CD4-positive, alpha-beta T cell treated with Interleukin-15 for 1 hour (primary cell): ENCODE measurements around the gene PDCD5.
"Not testable (repeated sequence)": the region's sequence is repeated elsewhere in the genome, so short reads cannot be mapped to it uniquely, and the experiment has no call there.

Experiments
- DNase-seq: peaks from one replicate; pipeline ENCODE4 v3.0.0-alpha.2; 2020

Gene PDCD5

DNA sequence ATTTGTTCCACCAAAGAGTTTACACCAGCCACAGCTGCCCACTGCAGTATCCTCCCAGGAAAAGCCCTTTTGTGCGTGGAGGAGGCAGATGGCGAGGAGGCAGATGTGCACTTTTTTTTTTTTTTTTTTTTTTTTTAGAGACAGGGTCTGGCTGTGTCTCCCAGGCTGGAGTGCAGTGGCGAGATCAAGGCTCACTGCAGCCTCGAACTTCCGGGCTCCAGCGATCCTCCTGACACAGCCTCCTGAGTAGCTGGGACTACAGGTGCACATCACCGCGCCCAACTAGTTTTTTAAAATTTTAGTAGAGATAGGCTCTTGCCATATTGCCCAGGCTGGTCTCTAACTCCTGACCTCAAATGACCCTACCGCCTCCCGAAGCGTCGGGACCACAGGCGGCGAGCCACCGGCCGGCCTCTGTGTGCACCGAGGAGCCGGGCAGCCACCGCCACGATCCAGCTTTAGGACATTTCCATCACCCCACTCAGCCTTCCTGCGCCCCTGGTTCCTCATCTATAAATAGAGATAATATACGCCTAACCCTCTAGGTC is 563 bp upstream of the PDCD5 start:
- no peak for DNase-seq

DNA sequence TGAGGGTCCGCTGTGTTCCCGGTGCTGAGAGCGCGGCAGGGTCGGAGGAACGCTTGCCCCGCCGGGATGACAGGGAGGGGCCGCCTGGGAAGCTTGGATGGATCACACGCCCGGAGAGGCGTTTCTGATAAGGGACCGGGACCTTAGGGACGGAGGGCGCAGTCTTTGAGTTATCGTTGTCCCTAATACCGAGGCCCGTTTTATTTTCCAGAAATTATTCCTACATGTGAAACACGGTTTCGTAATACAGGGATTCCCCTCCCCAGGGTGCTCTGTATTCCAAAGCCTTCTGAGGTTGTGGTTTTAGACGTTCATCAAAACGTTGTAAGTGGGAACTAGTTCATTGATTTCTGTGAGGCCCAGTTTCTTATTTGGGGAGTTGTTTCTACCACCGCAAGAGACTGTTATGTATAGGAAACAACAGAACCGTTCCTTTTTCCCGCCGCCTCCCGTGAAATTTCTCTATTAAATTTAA is 752 bp downstream of the PDCD5 start:
- no peak for DNase-seq

DNA sequence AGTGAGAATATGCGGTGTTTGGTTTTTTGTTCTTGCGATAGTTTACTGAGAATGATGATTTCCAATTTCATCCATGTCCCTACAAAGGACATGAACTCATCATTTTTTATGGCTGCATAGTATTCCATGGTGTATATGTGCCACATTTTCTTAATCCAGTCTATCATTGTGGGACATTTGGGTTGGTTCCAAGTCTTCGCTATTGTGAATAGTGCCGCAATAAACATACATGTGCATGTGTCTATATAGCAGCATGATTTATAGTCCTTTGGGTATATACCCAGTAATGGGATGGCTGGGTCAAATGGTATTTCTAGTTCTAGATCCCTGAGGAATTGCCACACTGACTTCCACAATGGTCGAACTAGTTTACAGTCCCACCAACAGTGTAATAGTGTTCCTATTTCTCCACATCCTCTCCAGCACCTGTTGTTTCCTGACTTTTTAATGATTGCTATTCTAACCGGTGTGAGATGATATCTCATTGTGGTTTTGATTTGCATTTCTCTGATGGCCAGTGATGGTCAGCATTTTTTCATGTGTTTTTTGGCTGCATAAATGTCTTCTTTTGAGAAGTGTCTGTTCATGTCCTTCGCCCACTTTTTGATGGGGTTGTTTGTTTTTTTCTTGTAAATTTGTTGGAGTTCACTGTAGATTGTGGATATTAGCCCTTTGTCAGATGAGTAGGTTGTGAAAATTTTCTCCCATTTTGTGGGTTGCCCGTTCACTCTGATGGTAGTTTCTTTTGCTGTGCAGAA is 6.9 kb downstream of the PDCD5 start:
- not testable (repeated sequence) for DNase-seq

DNA sequence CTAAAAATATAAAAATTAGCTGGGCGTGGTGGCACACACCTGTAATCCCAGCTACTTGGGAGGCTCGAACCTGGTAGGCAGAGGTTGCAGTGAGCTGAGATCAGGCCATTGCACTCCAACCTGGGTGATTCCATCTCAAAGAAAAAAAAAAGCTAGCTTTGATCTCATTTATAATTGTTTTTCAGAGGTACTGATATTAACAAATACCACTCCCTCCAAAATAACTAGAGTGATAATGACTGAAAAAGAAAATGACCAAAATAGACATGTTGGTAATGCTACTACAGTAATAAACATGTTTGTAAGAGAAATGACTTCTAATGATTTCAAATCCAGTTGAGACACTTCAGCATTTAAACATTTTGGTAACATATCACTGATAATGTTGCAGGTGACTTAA is 13.0 kb downstream of the PDCD5 start:
- DNase-seq: no peak

DNA sequence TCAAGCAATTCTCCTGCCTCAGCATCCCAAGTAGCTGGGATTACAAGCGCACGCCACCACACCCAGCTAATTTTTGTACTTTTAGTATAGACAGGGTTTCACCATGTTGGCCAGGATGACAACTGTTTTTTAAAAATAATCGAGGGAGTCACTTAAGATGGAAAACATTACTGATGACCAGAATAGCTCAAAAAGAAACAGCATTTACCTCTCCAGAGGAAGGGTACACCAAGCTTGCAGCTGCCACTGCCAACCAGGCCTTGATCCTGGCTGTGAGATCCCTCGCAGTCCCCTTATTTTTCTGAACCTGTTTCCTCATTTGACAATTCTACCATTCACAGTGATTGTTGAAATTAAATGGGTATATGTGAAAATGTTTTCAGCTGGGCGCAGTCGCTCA is 14.5 kb downstream of the PDCD5 start:
- DNase-seq: no peak

DNA sequence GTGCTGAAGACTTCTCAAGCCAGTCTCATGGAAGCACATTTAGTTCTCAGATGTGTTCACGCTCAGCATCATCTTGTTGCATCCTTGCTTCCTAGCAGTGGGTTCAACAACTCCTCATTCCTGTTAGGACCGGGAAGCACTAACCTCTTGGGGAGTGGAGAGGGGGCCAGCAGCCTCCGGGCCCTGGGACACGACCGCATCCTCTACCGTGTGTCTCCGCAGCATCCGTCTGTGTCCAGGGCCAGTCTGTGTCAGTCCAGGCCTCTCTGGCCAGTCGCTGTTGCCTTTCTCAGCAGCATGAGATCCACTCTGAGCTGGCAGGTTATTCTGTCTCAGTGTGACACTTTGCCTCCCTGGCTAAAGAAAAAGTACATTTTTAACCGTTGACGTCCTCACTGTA is 17.0 kb downstream of the PDCD5 start:
- DNase-seq: no peak

DNA sequence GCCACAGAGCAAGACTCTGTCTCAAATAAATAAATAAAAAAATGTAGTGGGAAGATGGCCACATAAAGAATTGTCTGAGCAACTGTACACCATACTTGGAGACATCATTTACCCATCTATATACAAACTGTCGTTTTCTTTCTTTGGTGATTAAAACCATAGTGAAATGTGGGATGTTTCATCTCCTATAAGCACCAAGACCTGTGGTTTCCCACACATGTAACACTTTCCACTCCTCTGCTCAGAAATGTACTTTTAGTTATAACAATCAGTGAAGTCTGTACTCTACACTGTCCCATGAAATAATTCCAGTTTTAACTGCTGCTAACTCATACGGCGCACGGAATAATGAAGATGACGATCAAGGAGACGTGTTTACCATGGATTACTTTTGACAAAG is 18.3 kb downstream of the PDCD5 start:
- no peak for DNase-seq

DNA sequence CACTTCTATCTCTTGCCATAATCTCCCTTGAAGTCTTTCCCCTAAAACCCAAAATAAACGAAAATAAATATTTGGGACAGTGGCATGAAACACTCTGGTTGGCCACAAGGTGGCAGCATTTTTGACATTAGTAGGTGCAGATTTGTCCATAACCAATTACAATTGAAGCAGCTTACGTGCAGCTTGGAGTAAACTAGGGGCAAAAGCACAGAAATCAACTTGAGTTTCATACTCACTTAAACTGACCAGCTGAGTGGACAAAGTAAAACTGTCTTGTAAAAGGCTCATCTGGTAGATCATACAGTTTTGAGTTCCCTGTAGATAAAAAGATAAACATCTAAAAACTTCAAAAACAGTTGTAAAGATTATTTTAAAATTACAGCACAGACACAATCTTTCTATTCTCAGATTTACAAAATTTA is 18.8 kb downstream of the PDCD5 start:
- peak; percentile 32 for DNase-seq

DNA sequence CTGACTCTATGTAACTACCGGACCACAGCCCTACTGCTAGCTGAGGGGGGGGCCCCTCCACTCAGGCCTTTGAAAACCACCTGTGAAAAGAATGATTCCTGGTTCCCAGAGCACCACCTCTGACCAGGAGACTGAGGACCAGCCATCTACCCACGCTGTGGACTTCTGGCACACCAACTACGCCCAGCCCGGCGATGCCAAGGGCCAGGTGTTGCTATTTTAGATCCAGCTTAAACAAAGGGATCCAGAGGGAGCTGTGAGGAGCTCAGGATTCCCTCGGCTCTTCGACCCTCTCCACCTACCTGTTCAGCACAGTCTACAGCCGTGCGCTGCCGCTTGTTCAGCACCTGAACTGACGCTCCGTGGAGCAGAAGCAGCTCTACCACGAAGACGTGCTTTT is 23.0 kb downstream of the PDCD5 start:
- DNase-seq: no peak

DNA sequence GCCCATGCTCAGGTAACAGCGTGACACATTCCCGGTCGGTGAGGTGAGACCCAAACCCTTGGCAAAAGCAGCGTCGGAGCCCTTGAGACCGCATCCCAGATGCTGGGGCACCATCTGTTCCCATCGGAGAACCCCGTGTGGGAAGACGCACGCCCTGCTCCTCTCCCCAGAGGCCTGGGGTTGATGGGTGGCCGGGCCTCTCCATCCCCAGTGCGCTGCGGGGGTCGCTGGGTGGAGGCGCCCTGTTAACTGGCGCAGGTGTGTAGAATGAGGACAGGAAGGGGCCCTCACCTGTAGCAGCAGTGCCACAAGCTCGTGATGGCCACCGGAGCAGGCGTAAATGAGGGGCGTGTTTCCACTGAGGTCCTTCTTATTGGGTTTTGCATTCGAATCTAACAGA is 24.6 kb downstream of the PDCD5 start:
- DNase-seq: no peak

DNA sequence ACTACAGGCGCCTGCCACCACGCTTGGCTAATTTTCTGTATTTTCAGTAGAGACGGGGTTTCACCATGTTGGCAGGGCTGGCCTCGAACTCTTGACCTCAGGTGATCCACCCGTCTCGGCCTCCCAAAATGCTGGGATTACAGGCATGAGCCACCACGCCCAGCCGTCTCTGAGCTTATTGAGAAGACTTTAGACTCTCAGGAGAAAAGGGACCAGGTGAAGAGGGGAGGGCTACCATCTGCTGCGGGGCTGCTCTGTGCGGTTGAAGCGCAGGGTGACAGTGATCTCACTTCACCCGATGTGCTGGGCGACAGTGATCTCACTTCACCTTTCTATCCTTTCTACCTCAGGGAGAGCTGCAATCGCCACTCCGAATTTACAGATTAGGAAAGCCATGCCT is 25.3 kb downstream of the PDCD5 start:
- no peak for DNase-seq

DNA sequence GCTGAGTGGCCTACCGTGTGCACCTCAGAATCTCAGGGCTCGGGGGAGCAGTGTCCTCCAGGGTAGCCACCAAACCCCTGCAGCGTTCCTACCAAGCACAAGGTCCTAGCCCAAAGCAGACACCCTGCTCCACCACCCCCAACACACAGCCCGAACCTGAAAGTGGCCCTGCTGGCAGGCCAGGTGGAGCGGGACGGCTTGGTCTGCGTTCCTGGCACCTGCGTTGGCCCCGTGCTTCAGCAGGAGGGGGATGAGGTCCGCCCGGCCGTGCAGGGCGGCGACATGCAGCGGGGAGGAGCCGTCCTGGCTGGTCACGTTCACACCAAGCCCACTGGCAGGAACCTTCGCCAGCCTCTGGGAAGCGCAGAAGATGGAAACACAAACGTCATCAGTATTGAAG is 26.5 kb downstream of the PDCD5 start:
- DNase-seq: no peak

DNA sequence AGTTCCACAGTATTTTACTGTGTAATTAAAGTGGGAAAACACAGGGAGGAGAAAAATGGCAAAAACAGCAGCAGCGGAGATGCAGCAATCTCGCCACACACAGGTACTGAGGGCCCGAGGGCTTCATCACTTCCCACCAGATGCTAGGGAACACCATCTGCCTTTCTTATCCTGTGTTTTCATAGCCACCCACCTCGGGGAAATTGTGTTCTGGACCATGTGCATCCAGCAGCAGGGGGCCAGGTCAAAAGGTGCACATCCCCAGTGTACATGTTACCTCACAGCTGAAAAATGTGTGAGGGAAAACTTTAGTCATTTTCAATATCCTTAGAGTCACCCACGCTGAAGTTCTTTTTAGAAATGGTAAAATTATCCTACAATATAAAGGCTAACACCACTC is 30.2 kb downstream of the PDCD5 start:
- DNase-seq: no peak

DNA sequence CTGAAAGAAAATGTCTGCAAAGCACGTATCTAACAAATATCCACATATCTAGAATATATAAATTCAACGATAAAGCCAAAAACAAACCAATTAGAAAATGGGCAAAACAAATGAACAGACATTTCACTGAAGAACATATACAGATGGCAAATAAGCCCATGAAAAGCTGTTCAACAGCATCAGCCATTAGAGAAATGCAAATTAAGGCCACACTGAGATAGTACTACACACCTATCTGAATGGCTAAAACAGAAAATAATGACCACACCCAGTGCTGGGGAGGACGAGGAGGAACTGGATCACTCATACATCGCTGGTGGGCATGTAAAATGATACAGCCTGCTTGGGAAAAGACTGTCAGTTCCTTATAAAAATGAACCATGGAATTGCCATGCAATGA is 32.0 kb downstream of the PDCD5 start:
- no peak for DNase-seq

DNA sequence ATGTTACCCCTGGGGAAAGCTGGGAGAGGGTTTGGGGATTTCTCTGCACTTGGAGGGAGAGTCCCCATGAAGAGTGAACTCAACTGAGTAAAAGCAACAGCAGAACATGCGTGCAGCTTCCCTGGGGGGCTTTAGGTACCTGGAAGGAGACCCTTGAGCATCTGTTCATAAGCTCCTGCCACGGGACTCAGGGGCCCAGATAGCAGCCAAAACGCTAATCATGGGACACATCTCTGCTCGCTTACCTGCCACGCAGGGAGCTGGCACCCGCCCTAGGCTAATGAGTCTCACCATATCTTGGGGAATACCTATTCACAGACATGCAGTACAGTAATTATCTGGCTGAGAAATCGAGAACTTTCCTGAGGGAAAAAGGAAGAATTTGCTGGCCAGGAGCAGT is 33.9 kb downstream of the PDCD5 start:
- DNase-seq: no peak

DNA sequence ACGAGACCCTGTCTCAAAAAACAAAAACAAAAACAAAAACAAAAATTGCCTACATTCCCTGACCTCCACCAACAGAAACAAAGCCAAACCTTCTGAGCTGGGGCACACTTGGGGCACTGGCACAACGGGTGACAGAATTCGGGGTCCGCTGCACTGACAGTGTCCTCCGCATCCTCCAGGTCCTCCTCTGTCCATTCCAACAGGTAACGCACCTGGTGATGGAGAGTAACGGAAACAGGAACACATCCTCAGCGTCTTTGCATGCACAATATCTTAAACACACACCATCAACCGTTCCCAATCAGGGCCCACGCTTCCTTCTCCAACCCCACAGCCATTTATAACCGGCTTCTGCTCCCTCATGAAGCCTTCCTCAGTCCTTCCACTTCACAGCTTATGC is 34.6 kb downstream of the PDCD5 start:
- DNase-seq: no peak

DNA sequence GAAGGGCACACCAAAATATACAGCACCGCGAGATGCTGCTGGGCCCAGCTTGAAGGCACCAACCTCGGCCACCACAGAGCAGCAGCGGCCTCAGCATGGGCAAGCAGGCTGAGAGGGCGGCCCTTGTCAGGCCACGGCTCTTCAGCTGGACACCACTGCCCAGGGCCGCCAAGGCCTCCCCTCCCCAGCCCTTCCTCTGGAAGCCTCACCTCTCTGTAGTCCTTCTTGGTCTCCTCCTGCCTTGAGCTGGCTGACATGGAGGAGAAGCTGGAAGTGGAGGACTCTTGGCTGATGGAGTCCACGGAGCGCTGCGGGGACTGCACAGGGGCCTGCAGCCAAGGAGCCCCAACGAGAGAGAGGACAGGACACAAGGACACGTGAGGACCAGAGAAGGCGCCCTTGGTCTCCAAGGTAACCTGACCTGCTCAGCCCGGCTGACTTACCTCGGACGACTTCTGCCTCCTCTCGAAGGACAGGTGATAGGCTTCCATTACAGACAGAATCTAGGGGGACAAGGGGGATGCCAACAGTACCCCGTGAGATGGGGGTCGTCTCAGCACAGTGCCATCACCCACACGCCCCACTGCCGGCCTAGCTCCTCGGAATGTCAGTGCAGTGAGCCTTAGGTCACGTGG is 38.2 kb downstream of the PDCD5 start:
- DNase-seq: no peak

DNA sequence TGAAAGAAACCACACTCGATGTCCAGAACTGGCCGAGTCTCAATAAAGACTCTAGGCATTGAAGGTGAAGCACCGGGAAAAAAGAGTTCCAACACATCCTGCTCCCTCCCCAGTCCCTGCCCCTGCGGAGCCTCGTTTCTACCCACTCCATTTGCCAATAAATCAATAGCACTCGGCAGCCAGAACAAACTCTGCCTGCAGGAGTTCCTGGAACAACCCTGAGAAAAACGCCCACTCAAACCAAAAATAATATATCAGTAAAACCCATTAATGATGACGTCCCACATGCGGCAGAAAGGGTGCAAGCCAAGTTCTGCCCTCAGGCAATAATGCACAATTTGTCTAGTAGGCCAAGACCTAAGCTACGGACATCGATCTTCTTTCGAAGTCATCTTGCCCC is 41.0 kb downstream of the PDCD5 start:
- DNase-seq: no peak

DNA sequence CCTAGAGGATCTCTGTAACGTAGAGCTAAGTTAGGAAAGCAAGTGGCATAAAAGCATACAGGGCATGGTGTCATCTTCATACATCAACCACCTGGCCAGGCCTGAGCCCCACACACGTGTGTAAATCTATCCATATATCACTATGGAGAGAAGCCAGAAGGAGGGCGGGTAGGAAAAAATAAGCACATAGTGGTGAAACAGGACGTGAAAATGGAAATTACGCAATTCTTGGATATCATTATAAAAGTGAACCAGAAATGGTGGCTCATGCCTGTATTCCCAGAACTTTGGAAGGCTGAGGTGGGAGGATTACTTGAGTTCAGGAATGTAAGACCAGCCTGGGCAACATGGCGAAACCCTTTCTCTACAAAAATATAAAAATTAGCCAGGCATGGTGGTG is 43.4 kb downstream of the PDCD5 start:
- DNase-seq: no peak

DNA sequence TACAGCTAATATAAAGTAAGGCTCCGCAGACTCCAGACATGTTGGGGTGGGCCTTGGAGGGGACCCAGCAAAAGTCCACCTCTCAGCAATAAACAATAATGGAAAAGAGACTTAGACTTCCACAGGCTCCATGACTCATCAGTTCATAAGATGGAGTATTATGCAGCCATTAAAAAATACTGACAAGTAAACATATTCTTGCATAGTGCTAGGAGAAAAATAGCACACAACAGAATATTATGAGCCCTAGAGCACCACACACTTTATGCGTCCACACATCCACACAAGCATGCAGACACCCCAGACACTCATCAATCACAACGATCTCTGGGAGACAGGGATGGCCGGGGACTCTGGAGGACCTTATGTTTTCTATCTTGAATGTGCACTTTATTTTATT is 46.0 kb downstream of the PDCD5 start:
- no peak for DNase-seq

DNA sequence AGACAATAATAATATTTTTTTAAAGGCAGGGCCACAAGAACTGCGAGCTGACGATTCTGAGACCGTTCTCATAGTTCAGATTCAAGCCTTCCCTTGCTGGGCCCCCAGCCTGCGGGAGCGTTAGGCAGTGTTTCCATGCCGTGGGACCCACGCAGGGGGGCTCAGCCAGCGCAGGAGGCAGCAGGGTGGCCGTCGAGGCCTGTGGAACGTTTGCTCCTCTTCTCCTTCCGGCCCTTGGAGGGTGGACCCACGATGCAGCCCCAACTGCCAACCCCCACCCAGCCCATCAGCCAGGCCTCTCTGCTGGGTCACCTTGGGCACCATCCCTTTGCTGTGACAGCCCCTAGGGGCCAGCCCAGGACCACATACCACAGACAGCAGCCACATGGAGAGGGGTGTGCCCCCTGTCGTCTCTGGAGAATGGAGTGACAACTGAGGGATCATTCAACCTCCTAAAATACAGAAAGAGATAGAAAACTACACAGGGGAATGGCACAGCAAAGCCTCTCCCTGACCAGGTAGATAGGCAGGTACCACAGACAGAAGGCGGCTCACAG is 46.8 kb downstream of the PDCD5 start:
- DNase-seq: no peak

DNA sequence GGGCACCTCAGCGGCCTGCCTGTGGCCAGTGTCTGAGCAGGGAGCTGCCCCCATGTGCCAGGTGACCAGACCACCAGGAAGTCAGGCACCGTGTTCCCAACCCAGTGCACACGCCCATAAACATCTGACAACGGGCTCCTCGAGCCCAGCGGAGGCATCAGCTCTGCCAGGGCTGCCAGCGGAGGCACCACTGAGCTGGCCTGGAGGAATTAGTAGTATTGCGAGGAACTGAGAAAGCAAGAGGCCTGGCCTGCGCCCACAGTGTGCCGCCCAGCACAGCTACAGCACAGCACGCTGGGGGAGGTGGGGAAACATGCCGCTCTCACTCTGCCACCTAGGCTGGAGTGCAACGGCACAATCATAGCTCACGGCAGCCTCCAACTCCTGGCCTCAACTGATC is 49.3 kb downstream of the PDCD5 start:
- DNase-seq: no peak

DNA sequence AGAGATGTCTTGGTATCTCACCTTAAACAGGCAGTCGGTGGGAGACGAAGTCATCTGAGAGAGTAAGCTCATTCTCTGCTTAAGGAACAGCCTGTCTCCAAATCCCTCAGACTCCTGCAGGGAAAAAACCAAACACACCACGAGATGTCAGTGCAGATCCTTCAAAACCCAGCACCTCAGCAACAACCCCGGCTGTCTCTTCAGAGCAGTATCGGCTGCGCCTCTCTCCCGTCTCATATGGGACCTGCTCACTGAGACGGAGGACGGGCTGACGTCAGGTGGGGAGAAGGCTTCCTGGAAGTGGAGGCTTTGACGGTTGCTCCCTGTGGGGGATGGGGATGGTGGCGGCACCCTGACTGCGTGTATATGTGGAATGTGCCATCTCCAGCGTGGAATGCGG is 50.4 kb downstream of the PDCD5 start:
- no peak for DNase-seq
